Measurements from ENCODE around the gene UQCRHL. TPM values are rescaled to one million over a fixed set of nuclear protein-coding genes. Genes with fewer than 3 reads are reported as not detected.

Gene UQCRHL
- total and polyA plus RNA-seq, 2 of the 8 experiments (the other 6 are each of a cell fraction or from before 2014, with no cell fraction given) = 3.7 to 3.9 TPM

DNA sequence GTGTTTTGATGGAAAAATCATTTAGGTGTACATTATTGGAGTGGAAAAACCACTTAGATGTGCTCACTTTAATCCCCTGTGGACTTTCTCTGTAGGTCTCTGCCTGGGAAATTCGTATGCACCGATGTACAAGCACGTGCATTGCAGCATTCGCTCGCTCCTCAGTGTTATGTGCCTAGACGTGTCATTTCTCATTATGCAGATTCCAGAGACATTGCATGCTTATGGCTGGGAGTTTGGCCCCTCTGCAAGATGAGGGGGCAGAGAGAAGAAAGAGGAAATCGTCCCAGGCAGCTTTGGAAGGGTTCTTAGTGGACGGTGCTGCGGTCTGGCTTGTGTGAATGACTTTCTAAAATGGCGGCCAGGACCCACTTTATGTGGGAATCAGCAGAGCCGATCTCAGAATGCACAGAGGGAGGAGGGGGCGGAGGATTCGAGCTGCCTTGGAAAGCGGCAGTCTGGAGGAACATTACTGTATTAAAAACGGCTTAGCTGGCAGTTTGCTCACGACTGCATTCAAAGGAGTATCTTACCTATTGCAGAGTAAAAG, 42.4 kb upstream of the UQCRHL start (continued):
- no peak for TF ChIP-seq NANOG (IDR thresholded peaks at IDR 0.05; ENCODE audit: insufficient read depth, low read depth, low read length, poor library complexity, severe bottlenecking)
- TF ChIP-seq CHD2 (IDR thresholded peaks at IDR 0.05; ENCODE audit: low read length) = no peak
- TF ChIP-seq POLR2AphosphoS5 (IDR thresholded peaks at IDR 0.05; ENCODE audit: low read depth, low read length) = peak; percentile 68; the same call in 1 of the 2 replicates
- peak; percentile 15; the same call in 1 of the 2 replicates for TF ChIP-seq TBP (IDR thresholded peaks at IDR 0.05; ENCODE audit: low read depth, low read length)
- peak; percentile 95 for TF ChIP-seq ASH2L (IDR thresholded peaks at IDR 0.05; ENCODE audit: low read length)
- no peak for TF ChIP-seq SP2 (IDR thresholded peaks at IDR 0.05; ENCODE audit: low read length)
- no peak for TF ChIP-seq SAP30 (IDR thresholded peaks at IDR 0.05; ENCODE audit: insufficient read depth, insufficient replicate concordance, low read length)
- no peak for TF ChIP-seq EZH2 (IDR thresholded peaks at IDR 0.05; ENCODE audit: low read depth, low read length, severe bottlenecking)
- no peak for TF ChIP-seq SP4 (IDR thresholded peaks at IDR 0.05; ENCODE audit: low read length)
- TF ChIP-seq SRF (IDR thresholded peaks at IDR 0.05; ENCODE audit: low read depth, low read length) = no peak
- TF ChIP-seq TCF12 (IDR thresholded peaks at IDR 0.05; ENCODE audit: low read depth, low read length) = no peak
- no peak for TF ChIP-seq CEBPB (IDR thresholded peaks at IDR 0.05; ENCODE audit: low read depth, low read length)
- TF ChIP-seq TAF7 (optimal IDR thresholded peaks at IDR 0.05; ENCODE audit: borderline replicate concordance, low read depth, low read length) = peak; percentile 38
- no peak for TF ChIP-seq SUZ12 (IDR thresholded peaks at IDR 0.05; ENCODE audit: low read length)
- no peak for TF ChIP-seq NRF1 (IDR thresholded peaks at IDR 0.05; ENCODE audit: low read depth, low read length)

Data from H1 (cell line).